Stimulated activated effector memory CD8-positive, alpha-beta T cell treated with anti-CD3 and anti-CD28 coated beads, Interleukin-12 subunit alpha, Interleukin-12 subunit beta, amount 100 ng/mL, for 72 hours (primary cell): ENCODE results near the gene CD58.
"Not testable (repeated sequence)": the region's sequence is repeated elsewhere in the genome, so short reads cannot be mapped to it uniquely, and the experiment has no call there.

Experiments used
- ATAC-seq: fragments of 150-1000 bp; cut with Tn5 transposase; 2 replicates; pipeline ENCODE4 v1.10.0; 2021
- DNase-seq, 2 donors: peaks; one replicate each; pipeline ENCODE4 v3.0.0; 2021 to 2022; ENCODE audit warnings: low spot score in 2 of 2
- H3K27ac Mint-ChIP-seq: one replicate; pipeline ENCODE4 v1.8.0; 2022; ENCODE audit warnings: mild to moderate bottlenecking, mixed read lengths
- H3K36me3 Mint-ChIP-seq: one replicate; pipeline ENCODE4 v1.8.0; 2022; ENCODE audit warnings: mild to moderate bottlenecking, mixed read lengths
- H3K4me1 Mint-ChIP-seq: one replicate; pipeline ENCODE4 v1.8.0; 2022; ENCODE audit warnings: mixed read lengths
- H3K4me3 Mint-ChIP-seq: one replicate; pipeline ENCODE4 v1.8.0; 2022; ENCODE audit warnings: mild to moderate bottlenecking, mixed read lengths
- H3K9me3 Mint-ChIP-seq: one replicate; pipeline ENCODE4 v1.8.0; 2022; ENCODE audit warnings: mixed read lengths

The CD58 gene

GRCh38 chr1:116597388-116597787 lies 26.6 kb upstream of the CD58 start:
- H3K4me3 Mint-ChIP-seq, DNase-seq, H3K36me3 Mint-ChIP-seq, H3K9me3 Mint-ChIP-seq: not testable (repeated sequence)
- peak; percentile 66 for ATAC-seq
- H3K4me1 Mint-ChIP-seq: peaks cover 11% of the 10 kb centered on the region
- peak overlapping the region; percentile 57 for H3K27ac Mint-ChIP-seq

- not testable (repeated sequence) for ATAC-seq, H3K36me3 Mint-ChIP-seq, H3K9me3 Mint-ChIP-seq, H3K4me3 Mint-ChIP-seq, DNase-seq
- peak overlapping the region; percentile 57 for H3K27ac Mint-ChIP-seq
- H3K4me1 Mint-ChIP-seq: peaks cover 11% of the 10 kb centered on the region
These were observed 26.0 kb upstream of the CD58 start for GRCh38 chr1:116596742-116597307.

DNA sequence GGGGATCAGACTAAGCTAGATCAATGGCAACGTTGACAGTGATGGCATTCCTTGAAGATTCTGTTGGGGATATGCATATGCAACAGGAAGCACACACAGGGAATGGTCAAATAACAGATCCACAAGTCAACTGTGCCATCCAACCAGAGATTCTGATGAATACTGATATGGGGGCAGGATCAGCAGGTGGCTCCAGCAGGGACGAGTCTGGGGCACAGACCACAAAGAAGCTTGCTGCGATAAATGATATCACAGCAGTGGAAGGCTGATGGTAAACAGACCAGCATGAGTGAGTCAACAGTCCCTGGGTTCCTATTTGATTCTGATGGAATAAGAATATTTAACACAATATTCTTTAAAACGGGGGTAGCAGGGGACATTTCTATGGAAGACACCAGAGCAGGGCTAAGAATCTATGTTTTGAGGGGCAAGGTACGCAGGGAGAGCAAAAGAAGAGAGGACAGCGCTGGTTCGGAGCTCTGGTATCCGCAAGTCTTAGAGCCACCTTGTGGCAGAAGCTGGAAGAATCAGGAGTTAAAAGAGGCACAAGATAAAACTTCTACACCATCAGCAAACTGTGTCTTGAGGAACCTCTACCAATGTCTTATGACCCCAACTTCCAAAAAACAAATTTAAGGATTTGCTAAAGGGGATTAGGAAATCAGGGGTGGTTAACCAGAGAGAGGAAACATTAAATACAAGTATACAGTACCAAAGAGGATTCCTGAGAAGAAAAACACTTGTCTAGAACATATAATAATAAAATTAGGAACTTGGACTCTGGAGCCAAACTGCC lies 25.3 kb upstream of the CD58 start:
- ATAC-seq: peak; percentile 70

GRCh38 chr1:116595065-116595840 lies 24.4 kb upstream of the CD58 start:
- not testable (repeated sequence) for H3K27ac Mint-ChIP-seq, H3K9me3 Mint-ChIP-seq
- H3K4me3 Mint-ChIP-seq: peak overlapping the region; percentile 47

More for the DNA sequence above, 25.3 kb upstream of the CD58 start:
- H3K4me1 Mint-ChIP-seq: peaks cover 11% of the 10 kb centered on the region
- H3K9me3 Mint-ChIP-seq, H3K36me3 Mint-ChIP-seq: not testable (repeated sequence)
- H3K4me3 Mint-ChIP-seq: peak overlapping the region; percentile 47
- peak overlapping the region; percentile 20 for H3K27ac Mint-ChIP-seq
- DNase-seq: peak; percentile 20 to 66

DNA sequence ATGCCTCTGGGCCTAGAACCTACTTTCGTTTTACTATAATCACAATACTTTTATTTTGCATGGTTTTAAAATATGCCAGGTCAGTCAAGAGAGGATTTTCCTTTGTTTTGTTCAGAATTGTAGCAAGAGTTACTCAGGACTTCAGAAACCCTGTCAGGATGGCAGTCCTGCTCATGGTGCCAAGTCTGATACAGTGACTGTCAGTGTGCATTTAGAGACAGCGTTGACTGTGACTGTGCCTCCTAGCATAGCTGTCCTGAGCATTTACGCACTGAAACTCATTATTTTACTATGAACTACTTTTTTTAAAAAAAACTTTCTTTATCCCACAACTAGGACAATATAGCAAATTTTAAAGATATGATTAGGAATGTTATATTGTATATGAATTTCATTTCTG lies 23.2 kb upstream of the CD58 start:
- H3K36me3 Mint-ChIP-seq, DNase-seq, H3K4me3 Mint-ChIP-seq, H3K9me3 Mint-ChIP-seq, ATAC-seq, H3K27ac Mint-ChIP-seq: not testable (repeated sequence)
- H3K4me1 Mint-ChIP-seq: peaks cover 23% of the 10 kb centered on the region

More at GRCh38 chr1:116595065-116595840, 24.4 kb upstream of the CD58 start:
- DNase-seq, ATAC-seq, H3K36me3 Mint-ChIP-seq: not testable (repeated sequence)
- H3K4me1 Mint-ChIP-seq: peaks cover 11% of the 10 kb centered on the region

DNA sequence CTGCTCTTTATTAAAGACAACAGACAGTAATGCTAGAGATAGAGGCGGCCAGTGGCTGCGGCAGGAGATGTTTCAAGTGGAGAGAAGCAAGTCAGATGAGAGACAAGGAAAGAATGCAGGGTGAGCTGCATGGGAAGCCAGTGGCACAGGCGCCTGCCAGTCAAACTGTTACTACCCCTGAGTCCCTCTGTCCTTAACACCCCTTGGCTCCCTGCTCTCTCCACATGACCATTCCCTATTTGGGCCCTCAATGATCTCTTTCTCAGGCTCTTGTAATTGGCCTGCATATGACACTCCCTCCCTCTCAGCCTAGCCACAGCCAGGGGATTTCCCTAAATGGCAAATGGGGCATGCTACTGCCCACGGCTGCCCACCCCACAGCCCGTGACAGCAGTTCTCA lies 22.6 kb upstream of the CD58 start:
- not testable (repeated sequence) for H3K36me3 Mint-ChIP-seq, H3K27ac Mint-ChIP-seq, H3K4me3 Mint-ChIP-seq, ATAC-seq, DNase-seq, H3K9me3 Mint-ChIP-seq
- peaks cover 23% of the 10 kb centered on the region for H3K4me1 Mint-ChIP-seq

DNA sequence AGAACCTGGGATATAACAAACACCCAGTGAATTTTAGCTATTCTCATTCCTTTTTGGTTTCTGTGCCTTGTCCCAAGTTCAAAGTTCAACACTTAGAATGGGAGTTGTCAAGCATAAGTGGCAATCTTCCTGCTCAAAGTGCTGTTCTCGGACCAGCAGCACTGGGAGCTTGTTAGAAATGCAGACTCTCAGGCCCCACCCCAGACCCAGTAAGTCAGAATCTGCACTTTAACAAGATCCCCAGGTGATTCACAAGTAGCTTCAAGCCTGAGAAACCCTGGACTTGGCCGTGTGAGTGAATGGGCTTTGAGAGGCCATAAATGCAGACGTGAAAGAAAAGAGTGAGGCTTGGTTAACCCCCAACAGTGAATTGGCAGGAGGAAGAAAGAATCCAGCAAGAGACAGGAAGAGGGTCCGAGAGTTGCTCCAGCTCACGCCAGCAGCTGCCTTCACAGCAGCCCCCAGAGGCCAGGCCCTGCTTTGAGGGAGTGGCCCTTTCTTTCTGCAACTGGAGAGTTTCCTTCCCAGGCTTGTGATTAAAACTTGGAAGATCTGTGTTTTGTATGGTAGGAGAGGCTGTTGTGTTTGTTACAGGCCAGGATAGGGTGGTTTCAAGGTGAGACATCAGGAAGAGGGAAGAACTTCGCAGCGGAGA lies 21.3 kb upstream of the CD58 start:
- not testable (repeated sequence) for H3K9me3 Mint-ChIP-seq, H3K36me3 Mint-ChIP-seq, H3K4me3 Mint-ChIP-seq, H3K27ac Mint-ChIP-seq, ATAC-seq, DNase-seq
- H3K4me1 Mint-ChIP-seq: peaks cover 23% of the 10 kb centered on the region

DNA sequence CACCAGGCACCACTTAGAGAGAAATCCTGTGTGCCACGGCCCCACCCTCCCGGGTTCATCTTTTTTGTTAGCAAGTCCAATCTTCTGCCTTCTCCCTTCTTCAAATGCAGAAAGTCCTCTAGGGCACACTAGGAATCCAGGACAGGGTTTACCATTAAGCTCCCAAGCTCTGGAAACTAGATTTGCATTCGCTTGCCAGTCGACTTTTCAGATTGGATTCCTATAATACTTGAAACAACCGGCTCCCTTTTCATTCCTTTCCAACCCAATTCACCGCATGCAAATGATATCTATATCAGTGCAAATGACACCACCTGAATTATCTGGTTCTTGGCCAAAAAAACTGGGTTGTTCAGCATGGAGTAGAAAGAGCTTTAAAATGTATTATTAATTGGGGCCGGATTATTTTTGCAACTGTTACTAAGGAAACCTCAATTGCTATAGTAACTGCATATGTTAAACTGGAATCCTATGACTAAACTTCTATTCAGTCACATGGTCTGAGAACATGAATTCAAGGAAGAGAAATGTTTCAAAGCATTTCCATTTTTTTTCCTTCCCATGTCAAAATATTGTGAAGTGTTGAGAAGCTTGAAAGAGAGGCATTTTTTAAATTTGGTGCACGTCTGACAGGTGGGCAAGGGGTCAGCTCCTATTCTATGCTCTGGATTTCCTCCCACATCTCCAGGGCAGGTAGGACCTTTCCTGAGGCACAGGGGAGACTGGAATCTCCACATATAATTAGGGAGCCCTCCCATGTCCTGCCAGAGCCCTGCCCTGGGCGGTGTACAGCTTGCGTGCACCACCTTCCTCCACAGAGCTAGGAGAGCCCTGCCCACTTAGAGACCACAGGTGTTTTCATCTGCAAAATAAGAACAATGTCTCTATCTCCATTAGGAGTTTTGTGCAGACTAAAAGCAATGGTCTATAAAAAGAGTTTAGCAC lies 20.5 kb upstream of the CD58 start:
- H3K4me3 Mint-ChIP-seq, ATAC-seq, H3K36me3 Mint-ChIP-seq, H3K27ac Mint-ChIP-seq, DNase-seq, H3K9me3 Mint-ChIP-seq: not testable (repeated sequence)
- H3K4me1 Mint-ChIP-seq: peaks cover 21% of the 10 kb centered on the region

- ATAC-seq: not testable (repeated sequence)
These were observed 19.7 kb upstream of the CD58 start for GRCh38 chr1:116590359-116591005.

GRCh38 chr1:116589101-116589735 lies 18.4 kb upstream of the CD58 start:
- not testable (repeated sequence) for DNase-seq, H3K36me3 Mint-ChIP-seq, H3K4me3 Mint-ChIP-seq, H3K27ac Mint-ChIP-seq, H3K9me3 Mint-ChIP-seq
- ATAC-seq: peak; percentile 47
- peaks cover 12% of the 10 kb centered on the region for H3K4me1 Mint-ChIP-seq

More at GRCh38 chr1:116590359-116591005, 19.7 kb upstream of the CD58 start:
- not testable (repeated sequence) for H3K4me3 Mint-ChIP-seq, H3K9me3 Mint-ChIP-seq, H3K27ac Mint-ChIP-seq, H3K36me3 Mint-ChIP-seq, DNase-seq
- H3K4me1 Mint-ChIP-seq: peaks cover 13% of the 10 kb centered on the region

DNA sequence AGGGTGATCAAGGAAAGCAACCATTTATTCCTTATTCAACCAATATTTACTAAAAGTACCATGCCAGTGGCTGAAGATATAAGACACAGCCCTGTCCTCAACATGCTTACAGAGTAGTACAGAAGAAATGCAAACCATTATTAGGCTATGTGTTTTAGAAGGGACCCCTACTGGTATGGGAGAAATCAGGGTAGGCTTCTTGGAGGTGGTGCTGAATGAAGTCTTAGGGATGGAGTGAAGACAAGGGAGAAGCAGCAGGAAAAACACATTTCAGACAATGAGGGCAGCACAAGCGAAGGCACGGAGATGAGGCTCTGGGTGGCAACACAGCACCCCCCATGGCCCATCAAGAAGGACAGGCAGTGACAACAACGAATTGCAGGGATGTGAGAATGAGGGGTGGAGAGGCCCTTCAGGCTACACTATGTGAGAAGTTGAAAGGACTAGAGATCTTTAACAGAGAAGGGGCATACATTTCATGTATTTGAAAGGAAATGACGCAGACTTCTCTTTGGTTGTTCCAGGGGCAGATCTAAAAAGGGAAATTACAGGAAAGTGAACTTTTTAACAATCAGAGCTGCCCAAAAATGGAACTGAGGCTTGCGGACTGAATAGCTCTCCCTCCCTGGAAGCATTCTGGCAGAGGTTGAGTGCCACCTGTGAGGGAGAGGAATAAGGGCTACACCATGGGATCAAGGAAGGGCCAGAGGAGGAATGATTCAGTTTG lies 16.8 kb upstream of the CD58 start:
- H3K4me1 Mint-ChIP-seq: peaks cover 12% of the 10 kb centered on the region
- no peak for ATAC-seq
- no peak overlapping the region for H3K4me3 Mint-ChIP-seq
- no peaks in the 10 kb centered on the region for H3K9me3 Mint-ChIP-seq
- no peaks in the 10 kb centered on the region for H3K36me3 Mint-ChIP-seq
- H3K27ac Mint-ChIP-seq: peak overlapping the region; percentile 4
- no peak for DNase-seq

DNA sequence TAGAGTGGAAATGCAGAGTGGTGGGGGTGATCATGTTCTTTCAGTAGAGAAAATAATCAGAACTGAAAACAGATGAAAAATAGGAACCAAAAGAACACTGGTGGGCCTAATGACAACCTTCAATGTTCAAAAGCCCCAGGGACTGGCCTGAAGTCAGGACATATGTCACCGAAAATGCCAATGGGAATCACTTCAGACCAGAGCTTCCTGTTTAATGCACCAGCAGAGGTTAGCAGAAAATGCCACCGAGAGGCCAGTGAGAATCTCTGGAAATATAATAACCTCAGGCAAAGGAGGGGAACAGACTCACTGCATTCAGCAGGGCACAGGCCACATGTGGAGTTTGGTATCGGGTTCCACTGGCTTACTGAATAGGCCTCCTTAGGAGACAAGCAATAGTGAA lies 15.9 kb upstream of the CD58 start:
- ATAC-seq: no peak
- H3K27ac Mint-ChIP-seq: peak overlapping the region; percentile 26
- H3K36me3 Mint-ChIP-seq: no peaks in the 10 kb centered on the region
- no peak for DNase-seq
- no peaks in the 10 kb centered on the region for H3K9me3 Mint-ChIP-seq
- peaks cover 12% of the 10 kb centered on the region for H3K4me1 Mint-ChIP-seq
- H3K4me3 Mint-ChIP-seq: no peak overlapping the region

GRCh38 chr1:116585886-116586285 lies 15.1 kb upstream of the CD58 start:
- peaks cover 12% of the 10 kb centered on the region for H3K4me1 Mint-ChIP-seq
- ATAC-seq (peak; percentile 83), DNase-seq (no peak)
- H3K27ac Mint-ChIP-seq: no peak overlapping the region
- no peak overlapping the region for H3K4me3 Mint-ChIP-seq
- no peaks in the 10 kb centered on the region for H3K36me3 Mint-ChIP-seq
- no peaks in the 10 kb centered on the region for H3K9me3 Mint-ChIP-seq
